ENCODE measurements around the gene CAMTA1.

GRCh38 chr1:7805460-7805859, 1020.2 kb downstream of the CAMTA1 start:
- TF ChIP-seq, protein P1, sequence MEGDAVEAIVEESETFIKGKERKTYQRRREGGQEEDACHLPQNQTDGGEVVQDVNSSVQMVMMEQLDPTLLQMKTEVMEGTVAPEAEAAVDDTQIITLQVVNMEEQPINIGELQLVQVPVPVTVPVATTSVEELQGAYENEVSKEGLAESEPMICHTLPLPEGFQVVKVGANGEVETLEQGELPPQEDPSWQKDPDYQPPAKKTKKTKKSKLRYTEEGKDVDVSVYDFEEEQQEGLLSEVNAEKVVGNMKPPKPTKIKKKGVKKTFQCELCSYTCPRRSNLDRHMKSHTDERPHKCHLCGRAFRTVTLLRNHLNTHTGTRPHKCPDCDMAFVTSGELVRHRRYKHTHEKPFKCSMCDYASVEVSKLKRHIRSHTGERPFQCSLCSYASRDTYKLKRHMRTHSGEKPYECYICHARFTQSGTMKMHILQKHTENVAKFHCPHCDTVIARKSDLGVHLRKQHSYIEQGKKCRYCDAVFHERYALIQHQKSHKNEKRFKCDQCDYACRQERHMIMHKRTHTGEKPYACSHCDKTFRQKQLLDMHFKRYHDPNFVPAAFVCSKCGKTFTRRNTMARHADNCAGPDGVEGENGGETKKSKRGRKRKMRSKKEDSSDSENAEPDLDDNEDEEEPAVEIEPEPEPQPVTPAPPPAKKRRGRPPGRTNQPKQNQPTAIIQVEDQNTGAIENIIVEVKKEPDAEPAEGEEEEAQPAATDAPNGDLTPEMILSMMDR (IDR thresholded peaks at IDR 0.05; ENCODE audit: low read length): no peak
- TF ChIP-seq EZH2 (optimal IDR thresholded peaks at IDR 0.05; ENCODE audit: low read depth, low read length): no peak
- no peak for TF ChIP-seq EZH2phosphoT487 (IDR thresholded peaks at IDR 0.05; ENCODE audit: low read length)
